Forelimb muscle (tissue), 1 donor: ENCODE data around the gene PROX1. TPM values are rescaled to one million over a fixed set of nuclear protein-coding genes. Genes with fewer than 3 reads are reported as not detected.

Experiments used
- DNase-seq: peaks from one replicate; pipeline ENCODE4 v3.0.0-alpha.2; 2013; ENCODE audit warnings: low read depth
- polyA plus RNA-seq: library from polyadenylated mRNA; unstranded; fragments of 120-200 nt; gene quantifications from one replicate; pipeline ENCODE4 v1.2.1, GENCODE V29; 2013; ENCODE audit not compliant: insufficient read length

PROX1 gene
- polyA plus RNA-seq, 1 donor: 12.8 TPM

DNA sequence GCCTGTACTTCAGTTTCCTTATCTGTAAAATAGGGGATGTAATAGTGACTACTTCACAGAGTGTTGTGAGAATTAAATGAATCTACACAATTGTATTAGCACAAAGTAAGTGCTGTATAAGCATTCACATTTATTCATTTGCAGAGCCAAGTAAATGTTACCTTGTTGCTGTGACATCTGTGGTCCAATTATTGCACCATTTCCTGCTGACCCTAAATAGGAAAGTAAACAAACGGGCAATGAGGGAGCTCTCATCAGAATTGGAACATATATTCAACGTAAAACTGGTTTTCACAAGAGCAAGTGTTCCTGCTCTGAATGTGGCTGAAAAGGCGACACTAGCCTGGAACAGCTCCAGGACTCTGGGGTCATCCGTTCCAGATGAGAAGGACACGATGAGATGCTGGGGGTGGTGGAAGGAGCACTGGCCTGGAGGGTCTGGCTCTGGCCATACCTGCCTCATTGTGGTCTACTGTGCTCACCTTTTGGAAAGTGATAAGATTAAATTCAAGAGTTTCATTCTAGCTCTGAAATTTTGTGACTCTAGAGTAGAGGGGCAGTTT, 34.5 kb downstream of the PROX1 start:
- DNase-seq: no peak

DNA sequence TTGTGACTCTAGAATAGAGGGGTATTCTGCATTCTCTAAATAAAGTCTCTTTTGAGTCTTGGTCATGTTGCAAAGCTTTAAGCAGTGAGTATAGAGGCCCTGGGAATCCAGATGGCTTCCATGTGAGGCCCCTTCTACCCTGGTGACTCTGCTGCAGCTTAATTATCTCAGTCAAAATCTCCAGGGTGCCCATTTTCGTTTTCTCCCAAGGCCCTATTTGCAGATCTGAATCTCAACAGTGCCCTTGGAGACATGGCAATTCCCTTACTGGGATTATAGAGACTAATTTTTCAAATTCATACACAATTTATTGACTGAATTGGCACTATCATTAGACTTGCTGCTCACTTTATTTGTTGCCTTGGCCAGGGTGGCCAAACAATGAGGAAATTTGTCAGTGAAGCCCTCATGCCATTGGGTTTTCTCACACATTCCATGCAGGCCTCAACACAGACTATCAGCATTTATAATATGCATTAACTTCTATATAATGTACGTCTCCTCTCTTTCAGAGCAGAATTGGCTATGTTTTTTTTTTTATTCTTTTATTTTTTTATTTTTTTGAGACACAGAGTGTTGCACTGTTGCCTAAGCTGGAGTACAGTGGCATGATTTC, 35.1 kb downstream of the PROX1 start:
- DNase-seq: no peak

DNA sequence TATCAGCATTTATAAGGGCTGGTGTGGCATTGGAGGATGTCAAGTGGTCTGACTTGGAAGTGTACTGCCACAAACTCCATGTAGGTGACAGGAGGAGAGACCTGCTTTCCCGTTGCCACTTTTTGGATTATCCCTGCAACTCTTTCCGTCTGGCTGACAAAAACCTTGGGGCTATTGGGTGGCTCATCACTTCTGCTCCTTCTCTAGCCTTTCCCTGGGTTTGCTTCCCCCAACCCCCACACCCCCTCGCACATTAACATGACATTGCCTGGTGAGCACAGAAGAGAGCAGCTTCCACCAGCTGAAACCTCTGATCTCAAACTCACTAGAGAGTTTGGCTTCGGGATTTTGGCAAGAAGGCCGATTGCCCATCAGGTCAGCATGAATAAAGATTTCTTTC, 39.2 kb downstream of the PROX1 start:
- DNase-seq: no peak

GRCh38 chr1:214027498-214027897, 39.7 kb downstream of the PROX1 start:
- no peak for DNase-seq

DNA sequence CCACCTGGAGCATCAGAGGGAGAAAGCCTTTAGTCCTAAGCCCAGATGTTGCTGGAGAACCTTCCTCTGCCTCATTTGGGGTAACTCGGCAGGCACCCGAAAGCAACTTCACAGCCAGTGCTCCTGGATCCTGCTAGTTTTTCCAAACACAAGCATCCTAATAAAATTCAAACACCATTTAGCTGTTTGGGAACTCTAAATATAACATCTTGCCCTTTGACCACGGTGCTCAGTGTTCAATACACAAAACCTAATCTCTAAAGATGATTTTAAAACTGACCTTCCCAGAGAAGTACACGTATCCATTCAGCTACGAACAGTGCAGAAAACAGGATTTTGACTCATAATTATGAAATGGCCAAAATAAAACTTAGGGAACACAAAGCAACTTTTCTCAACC, 40.3 kb downstream of the PROX1 start:
- no peak for DNase-seq

GRCh38 chr1:214028649-214029406, 41.1 kb downstream of the PROX1 start:
- no peak for DNase-seq

DNA sequence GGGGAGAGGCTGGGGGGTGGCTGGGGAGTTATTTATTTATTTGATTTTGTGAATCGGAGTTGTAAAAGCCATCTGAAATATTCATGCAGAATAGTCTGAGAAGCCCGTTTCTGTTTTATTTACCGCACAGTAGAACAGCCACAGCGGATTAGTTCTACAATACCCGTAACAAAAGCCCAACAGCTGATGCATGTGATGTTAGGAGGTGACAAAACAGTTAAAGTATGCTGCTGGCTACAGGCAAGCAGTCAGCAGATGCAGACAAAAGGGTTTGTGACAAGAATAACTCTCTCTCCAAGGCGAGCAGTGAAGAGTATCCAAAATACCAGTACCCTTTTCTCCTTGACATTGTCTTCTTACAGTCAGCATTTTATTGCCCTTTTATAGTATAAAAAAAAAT, 42.0 kb downstream of the PROX1 start:
- DNase-seq: peak; percentile 11

GRCh38 chr1:214031267-214031650, 43.5 kb downstream of the PROX1 start:
- DNase-seq: no peak

GRCh38 chr1:214037468-214037867, 49.7 kb downstream of the PROX1 start:
- no peak for DNase-seq

DNA sequence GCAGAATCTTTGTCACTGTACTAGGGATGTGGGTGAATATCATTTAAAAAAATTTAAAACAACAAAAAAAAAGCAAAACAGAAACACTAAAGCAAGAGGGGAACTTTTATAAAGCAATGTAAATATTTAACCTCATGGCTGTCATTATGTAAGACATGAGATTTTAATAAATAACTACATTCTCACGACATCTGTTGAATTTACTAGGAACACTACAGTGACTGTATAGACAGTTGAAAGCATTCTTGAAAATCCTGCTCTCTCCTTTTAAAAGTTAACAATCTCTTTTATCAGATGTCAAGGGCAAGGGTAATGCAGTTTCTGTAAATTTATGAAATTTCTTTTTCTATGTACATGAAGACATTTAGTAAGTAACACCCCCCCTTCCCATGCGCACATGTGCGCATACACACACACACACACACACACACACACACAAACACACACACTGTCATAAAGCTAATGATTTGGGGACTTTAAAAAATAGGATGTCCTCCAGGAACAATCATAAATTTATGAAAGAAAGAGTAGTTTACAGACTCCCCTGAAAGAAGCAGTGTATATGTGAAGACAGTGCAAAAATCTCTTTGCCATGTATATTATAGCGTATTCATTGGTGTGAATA, 51.7 kb downstream of the PROX1 start:
- DNase-seq: no peak

GRCh38 chr1:214043167-214043566, 55.4 kb downstream of the PROX1 start:
- DNase-seq: no peak

GRCh38 chr1:214044438-214045214, 56.9 kb downstream of the PROX1 start:
- DNase-seq: no peak

DNA sequence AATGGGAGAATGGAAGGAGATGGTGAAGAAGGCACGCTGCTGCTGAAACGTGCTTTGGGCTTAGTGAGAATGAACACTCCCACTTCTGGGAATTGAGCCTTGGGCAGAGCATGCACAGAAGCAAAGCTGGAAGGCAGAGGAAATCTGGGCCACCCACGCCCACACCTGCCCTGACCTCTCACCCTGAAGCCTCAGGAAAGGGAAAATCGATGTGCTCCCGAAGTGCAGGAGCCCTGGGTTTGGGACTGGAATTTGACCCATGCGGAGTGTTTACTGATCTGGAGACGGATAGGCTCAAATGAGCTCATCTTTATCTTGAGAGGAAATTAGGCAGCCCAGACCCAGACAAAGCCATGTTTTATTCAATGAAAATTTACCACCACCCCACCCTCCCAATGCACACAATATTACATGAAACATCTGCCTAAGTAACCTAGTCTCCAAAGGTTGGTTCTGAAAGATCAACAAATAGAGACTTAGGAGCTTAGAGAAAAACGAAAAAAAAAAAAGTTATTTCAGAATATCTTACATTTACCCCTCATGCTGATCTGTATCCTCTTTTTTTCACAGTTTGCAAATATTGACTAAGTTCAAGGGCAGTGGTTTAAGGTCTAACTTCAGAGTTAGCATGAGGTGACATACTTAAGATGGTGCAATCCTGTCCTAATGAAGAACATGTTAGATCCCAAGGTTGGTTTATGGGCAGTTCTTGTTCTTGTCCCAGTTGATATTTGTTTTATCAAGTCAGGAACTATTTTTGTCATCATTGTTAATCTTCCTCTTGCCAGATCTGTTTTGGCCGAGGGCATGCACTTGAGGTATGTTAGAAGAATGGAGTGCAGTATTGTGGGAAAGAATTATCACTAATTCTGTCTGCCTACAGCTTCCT, 63.0 kb downstream of the PROX1 start:
- DNase-seq: no peak

- no peak for DNase-seq
Observed at GRCh38 chr1:214051786-214052185, 64.0 kb downstream of the PROX1 start.

- no peak for DNase-seq
Observed at GRCh38 chr1:214058076-214058475, 70.3 kb downstream of the PROX1 start.

- DNase-seq: no peak
Observed at GRCh38 chr1:214066190-214066589, 78.4 kb downstream of the PROX1 start.

GRCh38 chr1:214066936-214067335, 79.2 kb downstream of the PROX1 start:
- DNase-seq: no peak

GRCh38 chr1:214067397-214067796, 79.6 kb downstream of the PROX1 start:
- no peak for DNase-seq

- no peak for DNase-seq
Observed at GRCh38 chr1:214067853-214068703, 80.3 kb downstream of the PROX1 start.

DNA sequence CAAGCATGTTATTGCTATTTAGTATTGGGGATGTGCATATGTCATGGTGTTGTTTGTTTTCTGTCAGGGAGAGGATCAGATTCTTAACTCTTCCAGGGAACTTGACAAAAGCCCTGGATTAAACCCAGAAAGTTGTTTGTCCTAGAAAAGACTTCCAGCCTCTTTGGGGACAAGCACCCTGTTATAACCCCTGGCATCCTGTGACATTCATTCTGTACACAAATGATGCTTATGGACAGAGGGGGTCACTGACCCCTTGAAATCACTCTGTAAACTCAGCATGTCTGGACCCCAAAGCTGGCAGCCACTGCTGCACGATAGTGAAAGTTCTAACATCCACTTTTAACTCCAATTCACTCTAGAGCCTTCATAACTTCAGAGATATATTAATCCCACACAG, 81.2 kb downstream of the PROX1 start:
- DNase-seq: no peak
